ENCODE results near the gene COL4A4.

COL4A4 gene

DNA sequence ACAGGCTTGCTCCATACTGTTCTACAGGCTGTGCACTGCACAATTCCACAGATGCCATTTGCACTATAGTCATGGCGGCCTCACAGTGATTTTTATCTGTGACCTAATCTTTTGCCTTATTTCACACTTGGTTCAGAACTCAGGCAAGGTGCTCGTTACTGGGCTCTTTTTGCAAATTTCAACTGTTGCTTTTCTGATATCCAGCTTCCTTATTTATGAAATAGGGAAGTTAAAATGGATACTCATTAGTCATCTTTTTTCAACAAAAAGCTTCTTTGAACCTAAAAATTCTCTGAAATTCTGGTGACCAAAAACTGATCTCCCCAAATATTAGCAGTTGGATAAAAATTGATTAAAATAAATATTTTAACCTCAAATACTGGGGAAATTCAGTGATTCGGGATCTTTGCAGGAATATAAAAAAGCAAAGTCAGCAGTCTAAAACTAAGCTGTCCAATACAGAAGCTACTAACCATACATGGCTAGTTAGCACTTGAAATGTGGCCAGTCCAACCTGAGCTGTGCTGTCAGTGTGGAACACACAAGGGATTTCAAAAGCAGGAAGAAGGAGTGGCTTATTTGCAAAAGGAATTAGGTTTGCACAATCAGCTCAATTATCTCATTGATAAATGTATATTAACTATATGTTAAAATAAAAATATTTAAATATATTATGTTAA is 134.4 kb downstream of the COL4A4 start:
- DNase-seq = no peak

DNA sequence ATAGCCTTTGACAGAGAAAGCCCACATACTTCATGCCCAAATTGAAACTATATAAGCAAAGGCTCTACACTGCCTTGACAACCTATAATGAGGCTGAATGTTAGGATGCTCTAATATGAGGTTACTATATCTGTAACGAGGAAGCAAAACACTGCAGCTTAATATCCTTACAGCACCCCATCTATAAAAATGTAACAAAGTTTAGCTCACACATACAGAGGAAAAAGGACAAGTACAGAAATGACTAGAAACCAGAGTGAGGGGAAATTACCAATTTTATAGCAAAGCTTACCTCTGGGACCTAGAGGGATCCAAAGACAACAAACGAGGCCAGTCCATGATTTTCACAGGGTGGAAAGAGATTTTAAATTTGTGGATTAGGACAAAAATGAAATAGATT is 138.5 kb downstream of the COL4A4 start:
- DNase-seq = no peak

DNA sequence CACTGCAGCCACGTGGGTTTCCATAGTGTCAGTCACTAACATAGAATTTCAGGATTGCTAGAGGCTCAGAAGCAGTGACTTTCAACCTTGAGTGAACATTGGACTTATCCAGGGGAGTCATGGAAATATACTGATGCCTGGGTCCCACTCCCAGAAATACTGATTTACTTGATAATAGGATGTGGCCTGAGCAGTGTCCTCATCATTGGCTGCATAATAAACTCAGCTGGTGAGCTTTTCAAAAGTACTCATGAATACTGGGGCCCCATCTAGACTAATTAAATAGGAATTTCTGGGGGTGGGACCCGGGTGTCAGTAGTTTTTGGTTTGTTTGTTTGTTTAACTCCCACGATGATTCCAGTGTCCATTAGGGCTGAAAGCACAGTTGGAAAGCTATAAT is 141.4 kb downstream of the COL4A4 start:
- DNase-seq = no peak

DNA sequence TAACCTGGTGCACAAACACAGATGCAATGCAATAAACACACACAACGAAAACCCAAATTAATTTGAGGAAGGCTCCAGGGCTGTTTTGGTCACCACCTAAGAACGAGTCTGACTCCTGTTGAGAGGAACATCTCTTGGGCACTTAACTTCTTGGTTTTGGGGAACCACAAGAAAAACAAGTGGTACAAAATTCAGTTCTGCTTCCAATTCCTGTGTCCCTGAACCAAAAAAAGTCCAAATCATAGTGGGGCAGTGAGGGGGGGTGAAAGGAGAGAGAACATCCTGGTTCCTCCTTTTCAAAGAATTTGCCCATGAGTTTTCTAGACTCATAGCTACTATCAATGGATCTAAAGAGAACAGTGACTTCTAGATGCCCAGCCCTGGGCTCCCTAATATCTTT is 143.6 kb downstream of the COL4A4 start:
- no peak for DNase-seq

DNA sequence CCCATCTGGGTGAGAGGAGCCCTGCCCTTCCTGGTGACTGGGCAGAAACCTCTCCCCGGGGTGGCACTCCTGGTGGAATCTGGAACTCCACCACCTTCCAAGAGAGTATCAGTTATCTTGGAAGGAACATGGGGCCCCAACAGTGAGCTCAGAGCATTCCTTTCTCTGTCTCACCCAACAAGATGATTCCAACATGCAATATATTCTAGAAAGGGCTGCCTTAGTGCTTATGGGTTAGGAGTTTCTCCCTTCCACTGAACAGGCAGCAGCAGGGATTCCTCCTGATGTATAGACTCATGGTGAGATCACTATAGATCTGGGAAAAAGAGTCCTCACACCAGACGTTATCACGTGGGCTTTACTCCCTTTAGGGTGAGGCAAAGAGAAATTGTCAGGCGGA is 147.1 kb downstream of the COL4A4 start:
- no peak for DNase-seq

DNA sequence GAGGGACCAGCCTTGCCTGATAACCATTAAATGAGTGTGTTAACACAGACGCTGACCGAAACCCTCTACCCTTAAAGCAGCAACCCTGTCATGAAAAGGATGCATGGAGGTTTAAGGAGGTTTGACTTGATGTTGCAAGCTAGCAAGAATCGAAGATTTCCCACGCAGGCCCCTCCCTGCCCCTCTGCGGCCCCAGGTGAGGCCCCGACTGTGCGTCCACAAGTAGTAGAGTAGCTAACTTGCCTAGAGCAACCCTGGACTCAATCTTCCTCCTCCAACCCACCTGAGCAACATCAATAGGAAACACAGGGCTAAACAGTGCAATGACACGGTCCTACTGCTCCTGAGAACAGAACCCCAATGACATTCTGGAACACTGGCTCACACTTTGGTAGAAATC is 150.1 kb downstream of the COL4A4 start:
- no peak for DNase-seq

DNA sequence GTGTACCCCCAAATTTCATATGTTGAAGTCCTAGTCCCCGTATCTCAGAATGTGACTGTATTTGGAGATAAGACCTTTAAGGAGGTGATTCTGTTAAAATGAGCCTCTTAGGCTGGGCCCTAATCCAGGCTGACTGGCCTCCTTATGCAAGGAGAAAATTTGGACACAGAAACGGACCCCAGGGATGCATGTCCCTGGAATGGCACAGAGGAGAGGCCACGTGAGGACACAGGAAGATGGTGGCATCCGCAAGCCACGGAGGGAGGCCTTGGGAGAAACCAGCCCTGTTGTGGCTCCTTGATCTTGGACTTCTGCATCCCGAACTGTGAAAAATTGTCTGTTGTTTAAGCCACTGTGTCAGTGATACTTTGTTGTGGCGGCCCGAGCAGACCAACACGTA is 150.7 kb downstream of the COL4A4 start:
- DNase-seq = no peak

DNA sequence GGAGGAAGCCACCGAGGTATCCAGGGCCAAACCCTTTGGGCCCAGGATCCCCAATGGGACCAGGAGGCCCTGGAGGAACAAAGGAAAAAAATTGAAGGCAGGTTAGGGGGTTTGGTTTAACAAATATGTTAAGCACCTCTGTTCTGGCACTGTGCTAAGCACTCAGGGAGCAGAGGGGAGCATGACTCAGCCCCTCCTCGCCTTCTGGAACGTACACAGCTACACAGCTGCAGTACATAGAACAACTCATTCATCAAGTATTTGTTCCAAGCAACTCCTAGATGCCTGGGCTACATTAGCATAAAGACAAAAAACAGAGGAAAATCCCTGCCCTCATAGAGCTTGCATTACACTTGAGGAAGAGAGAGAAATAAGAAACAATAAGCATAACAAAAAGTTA is 153.6 kb downstream of the COL4A4 start:
- DNase-seq = no peak

DNA sequence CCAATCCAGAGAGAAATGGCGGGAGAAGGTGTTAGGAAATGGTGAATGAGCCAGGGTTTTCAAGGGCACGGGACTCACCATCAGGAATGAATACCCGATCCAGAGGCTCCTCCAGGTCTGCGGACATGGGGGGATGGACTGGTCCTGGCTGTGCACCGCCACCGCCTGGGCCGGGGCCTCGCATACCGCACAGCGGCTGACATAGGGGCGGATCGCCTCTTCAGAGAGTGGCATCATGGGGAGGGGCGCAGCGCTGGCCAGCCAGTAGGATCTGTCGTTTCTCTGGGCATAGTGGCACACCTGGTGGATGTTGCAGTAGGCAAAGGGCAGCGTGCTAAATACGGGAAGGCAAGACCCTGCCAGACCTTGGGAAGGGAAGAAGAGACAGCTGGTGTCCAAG is 156.1 kb downstream of the COL4A4 start:
- DNase-seq = no peak

DNA sequence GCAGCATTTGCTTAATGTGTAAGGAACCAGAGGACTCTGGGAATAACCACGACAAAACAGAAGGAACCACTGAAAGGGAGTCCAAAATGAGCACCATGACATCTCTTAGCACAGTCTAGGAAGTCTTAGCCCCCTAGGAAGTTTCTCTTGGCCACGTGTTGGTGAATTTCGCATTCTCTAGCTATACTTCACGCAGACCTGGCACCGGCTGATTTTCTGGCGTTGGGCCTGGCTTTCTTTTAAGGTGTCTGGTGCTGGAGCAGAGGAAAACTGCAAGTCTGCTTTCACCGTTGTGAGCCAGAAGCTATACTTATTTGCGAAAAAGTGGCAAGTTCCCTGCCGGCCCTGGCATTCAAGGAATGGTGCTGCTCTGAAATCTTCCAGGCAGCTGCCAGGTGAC is 156.9 kb downstream of the COL4A4 start:
- no peak for DNase-seq

DNA sequence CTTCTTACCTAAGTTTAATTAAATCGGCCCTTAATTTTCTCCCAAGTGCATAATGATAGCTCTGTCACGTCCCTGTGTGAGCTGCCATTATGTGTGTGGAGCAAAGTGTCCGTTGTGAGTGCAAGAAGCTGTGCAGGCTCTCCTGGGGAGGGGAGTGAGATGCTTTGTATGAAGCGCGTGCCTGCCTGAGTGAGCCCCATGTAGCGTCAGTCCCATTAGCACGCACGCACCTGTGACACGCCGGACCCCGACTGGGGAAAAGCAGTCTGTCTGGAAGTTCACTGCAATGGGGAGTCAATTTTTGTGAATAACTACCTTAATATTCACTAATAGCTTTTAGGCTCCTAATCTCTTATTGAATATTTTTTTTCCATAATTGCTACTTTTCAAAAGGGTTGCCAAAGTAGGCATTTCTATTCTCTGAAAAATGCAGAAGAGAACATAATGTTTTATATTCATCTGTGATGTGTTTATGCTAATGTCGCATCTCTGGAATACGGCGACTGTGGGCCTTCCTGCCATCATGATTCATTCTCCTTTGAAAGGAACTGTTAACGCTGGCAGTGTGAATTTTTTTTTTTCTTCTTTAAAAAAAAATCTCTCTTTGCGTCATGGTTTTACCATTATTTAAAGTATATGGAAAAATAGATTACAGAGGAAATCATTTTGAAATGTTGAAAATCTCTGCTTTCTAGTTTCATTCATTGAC is 157.7 kb downstream of the COL4A4 start:
- DNase-seq = no peak

DNA sequence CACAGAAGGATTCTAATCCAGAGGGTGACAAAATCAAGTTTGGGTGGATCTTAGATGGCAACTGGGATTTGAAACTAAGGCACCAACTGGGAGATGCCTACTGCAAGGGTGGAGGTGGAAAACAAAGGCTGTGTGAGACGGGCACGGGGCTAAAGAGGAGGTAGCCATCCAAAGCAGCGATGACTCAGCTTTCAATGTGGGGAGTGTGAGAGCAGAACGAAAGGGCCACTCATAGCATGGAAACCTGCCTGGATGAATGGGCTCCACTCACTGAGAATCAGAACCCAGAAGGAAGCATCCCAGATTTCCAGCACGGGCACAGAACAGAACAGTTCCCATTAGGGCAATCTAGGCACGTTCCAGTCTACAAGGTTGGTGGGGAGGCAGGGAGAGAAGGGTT is 159.5 kb downstream of the COL4A4 start:
- no peak for DNase-seq

DNA sequence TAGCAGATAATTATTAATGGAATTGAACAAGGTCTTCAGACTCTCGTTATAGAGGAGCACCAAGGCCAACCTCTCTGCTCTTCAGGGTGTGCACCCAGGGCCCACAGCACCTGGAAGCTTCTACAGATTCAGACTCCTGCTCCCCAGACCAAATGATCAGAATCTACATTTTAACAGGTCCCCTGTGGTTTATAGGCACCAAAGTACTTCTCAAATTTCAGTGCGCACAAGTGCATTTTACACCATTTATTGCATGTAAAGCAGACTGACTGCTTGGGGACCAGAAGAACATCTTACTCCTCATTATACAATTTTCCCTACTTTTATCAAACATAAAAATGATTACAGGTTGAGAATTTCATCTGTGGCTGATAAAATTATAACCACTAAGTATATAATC is 163.9 kb downstream of the COL4A4 start:
- DNase-seq = no peak

DNA sequence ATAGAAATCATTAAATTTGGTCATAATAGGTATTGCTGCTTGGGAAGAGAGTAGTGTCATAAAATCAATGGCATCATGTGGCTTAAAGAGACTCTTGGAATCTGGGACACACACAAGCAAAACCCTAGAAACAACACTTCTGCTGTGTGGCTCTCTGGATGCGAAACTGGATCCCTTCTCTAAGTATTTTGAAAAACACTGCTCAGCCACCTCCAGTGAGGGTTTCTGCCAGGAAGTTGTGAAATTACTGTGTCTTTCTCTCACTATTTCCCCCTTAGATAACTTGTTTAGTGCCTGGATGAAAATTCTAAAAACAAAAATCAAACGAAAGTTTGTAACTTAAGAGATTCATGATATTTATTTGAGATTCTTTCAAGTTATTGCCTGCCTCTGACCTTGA is 164.3 kb downstream of the COL4A4 start:
- no peak for DNase-seq

DNA sequence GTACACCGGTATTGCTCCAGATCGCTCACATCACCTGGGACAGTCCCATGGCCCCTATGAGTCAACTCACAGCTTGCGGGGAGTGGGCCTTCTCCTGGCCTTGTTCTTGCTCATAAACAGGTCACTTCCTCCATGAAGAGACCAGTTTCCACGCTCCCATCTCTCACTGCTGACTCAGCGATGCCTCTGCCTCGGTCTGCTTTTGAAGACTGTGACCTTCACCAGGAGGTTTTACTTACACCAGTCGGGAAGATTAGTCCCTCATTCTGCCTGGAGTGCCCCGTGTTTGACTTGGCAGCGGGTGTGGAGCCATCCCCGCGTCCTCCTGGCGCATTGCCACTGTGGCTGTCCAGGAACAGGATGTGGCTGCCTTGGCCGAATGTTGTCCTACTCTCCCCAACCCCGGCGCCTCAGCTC is 168.4 kb downstream of the COL4A4 start:
- no peak for DNase-seq

DNA sequence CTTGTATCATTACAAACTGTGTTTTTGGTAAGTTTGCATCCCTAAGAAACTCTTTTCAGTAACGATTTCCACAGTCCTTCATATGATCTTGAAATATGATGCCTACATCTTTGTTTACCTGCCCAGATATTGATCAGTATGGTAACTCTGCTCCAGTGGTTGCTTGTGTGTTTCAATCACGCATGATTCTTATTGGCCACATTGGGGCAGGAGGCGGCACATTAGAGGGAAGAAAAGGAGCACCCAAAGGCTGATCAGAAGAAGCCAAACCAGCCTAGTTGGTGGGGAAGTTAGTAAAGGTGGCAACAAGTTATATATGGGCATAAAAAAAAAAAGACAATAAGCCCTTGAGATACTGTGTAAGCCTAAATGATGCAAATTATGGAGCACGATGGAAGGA is 169.2 kb downstream of the COL4A4 start:
- DNase-seq = no peak

DNA sequence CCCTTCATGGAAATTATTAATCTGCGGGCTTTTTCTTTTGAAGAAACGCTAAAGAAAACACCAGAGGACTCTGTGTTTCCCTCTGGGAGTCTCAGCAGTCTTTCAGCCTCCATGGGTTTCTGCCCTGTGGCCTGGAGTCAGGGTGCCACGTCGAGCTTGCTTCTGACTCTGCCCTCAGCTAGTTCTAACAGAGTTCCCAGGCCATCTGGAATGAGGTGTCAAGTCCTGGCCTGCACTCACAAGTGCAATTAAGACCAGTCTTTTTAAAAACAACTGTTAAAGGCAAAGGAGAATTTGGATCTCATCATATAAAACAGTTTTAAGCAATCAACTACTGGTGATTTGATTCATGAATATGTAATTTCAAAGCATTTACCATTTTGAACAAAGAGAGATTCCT is 170.8 kb downstream of the COL4A4 start:
- no peak for DNase-seq

DNA sequence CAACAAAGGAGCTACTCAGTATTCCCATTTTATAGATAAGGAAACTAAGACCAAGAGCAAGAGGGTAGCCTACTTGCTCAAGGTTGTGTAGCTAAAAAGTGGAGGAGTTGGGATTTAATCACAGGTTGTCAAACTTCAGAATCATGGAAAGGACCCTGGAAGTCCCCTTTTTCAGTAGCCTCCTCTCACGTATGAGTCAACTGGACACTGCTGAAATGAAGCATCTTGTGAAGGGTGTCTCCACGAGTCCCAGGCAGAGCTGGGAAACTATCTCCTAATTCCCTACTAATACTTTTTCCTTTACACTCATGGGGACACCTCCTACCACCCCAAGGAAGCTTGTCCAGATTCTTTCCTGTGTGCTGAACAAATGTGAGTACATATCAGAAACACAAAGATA is 172.3 kb downstream of the COL4A4 start:
- no peak for DNase-seq

DNA sequence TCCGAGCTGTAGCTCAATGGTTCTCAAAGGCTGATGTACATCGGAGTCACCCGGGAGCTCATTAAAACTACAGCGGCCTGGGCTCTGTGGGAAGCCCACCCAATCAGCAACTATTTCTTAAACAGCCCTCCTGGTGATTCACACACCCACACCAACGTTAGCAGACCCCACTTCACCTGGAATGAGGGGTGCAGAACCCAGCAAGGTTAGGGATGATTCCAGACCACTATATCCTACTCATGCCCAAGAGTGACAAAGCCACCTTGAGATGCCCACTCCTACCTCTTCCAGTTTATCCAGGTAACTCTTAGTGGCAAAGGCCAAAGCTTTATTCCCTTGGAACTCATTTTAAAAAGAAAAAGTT is 178.4 kb downstream of the COL4A4 start:
- DNase-seq = no peak

DNA sequence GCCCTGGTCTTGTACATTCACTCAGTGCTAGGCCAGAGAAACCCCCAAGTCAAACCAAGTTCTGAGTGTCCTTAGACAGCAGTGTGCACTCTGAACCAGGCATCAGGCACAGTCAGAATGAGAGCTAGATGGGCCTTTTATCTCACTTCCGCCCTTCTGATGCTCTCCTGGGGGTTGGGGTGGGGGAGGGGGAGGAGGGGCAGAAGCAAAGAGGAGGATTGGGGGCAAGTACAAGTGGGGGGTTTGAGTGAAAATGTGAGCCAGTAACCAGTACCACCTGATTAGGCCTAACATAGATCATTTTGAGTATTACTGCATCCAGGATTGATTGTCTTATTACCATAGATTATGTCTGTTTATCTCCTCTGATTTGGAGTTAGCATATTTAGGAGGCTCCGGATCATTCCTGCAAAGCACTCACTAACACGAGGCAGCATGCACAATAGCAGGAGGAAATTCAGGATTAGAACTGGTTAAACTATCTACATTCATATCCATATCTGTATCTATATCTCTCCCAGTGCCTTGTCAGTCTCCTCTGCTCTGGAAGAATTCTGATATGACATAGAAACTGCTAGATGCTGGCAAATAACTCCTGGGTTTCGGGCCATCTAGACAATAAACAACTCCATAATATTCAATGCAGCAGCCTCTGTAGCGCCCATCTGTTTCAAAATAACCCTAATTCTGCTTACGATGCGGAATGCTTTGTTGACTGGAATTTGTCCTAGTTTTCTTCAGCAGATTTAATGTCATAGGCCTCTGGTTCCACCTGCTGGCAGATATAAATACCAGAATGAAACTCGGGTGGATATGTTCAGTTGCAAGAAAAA is 179.0 kb downstream of the COL4A4 start:
- peak; percentile 62 for DNase-seq

DNA sequence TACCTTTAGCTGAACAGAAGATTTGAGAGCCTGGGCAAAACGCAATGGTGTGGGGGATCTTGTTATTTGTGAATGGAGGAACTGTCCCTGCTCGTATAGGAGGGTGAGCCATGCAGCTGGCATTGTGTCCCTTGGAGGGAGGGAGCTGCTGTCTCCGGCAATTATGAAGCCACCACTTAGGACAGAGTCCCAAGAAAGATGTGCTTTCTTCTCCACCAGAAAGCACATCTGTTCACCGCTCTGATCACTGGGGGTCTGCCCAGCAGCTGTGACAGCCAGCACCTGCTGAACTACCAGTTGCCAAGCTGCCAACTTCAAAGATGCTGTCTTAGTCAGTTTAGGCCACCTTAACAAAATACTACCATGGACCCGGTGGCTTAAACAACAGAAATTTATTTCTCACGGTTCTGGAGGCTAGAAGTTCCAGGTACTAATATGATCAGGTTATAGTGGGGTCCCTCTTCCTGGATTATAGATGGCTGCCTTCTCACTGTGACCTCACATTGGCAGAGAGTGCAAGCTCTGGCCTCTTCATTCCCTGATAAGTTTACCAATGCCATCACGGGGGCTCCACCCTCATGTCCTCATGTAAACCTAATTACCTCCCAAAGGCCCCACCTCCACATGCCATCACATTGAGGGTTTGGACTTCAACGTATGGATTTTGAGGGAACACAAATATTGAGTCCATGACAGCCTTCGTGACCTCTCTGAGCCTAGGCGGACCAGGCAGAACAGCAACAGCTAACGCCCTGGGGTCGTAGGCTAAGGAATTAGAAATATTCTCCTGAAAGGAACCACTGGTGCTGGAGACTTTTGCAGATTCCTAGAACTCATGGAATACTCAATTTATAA is 179.9 kb downstream of the COL4A4 start:
- DNase-seq = no peak

DNA sequence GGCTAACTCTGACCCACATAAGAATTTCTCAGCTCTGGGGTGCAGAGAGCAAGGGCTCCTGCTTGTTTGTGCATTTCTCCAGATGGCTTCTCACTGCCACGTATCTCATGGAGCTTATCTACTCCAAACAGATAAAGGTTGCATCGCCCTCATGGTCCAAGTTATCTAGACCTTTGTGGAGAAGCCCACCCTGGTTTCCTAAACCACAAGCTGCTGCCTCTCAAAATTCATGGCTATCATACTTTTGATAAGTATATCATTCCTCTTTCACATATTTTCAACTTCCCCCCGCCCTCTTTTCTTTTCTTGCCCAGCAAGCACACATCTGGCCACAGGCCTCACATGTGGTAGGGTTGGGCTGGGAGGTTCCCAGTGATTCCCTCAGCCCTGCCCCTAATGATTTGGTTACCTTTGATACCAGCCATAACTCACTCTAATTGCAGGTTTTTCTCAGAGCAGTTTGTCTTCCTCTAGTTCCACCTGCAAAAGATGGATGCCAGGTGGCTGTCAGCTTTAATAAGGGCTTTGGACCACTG is 182.1 kb downstream of the COL4A4 start:
- DNase-seq = no peak

DNA sequence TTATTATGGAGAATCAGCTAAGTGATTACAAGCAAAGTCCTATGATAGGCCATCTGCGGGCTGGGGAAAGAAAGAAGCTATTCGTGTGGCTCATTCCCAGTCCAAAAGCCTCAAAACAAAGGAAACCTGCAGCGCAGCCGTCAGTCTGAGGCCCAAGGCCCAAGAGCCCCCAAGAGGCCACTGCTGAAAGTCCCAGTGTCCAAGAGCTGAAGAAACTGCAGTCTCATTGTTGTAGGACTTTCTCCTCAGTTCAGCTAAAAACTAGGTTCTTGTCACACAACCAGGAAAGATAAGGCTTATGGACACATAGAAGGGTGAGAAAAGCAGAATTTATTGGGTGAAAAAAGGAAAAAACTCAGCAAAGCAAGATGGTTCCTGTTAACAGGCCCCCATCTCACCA is 185.0 kb downstream of the COL4A4 start:
- no peak for DNase-seq
